HG02840 (cell line): ENCODE results near the gene HDAC6.
"Not testable (repeated sequence)": the region's sequence is repeated elsewhere in the genome, so short reads cannot be mapped to it uniquely, and the experiment has no call there.

Source experiments
- ATAC-seq: cut with Tn5 transposase; IDR thresholded peaks from one replicate; pipeline ENCODE4 v1.9.1; 2021; ENCODE audit warnings: mild to moderate bottlenecking, moderate library complexity, moderate number of reproducible peaks; ENCODE audit not compliant: unreplicated experiment, low FRiP score

The HDAC6 gene

DNA sequence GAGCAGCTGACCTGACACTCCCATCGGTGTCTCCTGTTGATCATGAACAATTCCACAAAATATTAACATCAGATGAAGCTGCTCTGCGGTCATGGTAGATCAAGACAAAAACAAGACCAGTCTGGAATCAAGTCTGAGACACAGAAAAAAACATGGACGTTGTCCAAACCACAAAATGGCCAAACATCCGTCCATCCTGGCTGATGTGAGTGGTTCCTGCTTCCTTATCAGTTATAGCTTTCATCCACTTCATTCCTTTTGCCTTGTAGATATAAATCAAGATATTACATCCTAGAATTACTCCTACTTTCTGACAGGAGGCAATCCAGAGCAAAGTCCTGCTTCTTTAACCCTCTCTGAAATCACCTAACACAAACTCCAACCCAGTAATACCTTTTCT, 62.3 kb downstream of the HDAC6 start:
- no peak for ATAC-seq

DNA sequence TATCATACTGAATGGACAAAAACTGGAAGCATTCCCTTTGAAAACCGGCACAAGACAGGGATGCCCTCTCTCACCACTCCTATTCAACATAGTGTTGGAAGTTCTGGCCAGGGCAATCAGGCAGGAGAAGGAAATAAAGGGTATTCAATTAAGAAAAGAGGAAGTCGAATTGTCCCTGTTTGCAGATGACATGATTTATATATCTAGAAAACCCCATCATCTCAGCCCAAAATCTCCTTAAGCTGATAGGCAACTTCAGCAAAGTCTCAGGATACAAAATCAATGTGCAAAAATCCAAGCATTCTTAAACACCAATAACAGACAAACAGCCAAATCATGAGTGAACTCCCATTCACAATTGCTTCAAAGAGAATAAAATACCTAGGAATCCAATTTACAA, 70.2 kb downstream of the HDAC6 start:
- ATAC-seq = not testable (repeated sequence)
